GM12878 (cell line): ENCODE results near the gene LENG9.

Source experiments
- MXI1 ChIP-seq: fragments of 150-350 bp; IDR thresholded peaks from 2 replicates; pipeline ENCODE4 v1.6.1; 2011; ENCODE audit warnings: low read depth, mild to moderate bottlenecking, inconsistent platforms, low read length, improper control_type of control experiment
- POLR2AphosphoS2 ChIP-seq: IDR thresholded peaks from 2 replicates; pipeline ENCODE4 v1.6.1; 2011; ENCODE audit warnings: low read depth, mild to moderate bottlenecking, low read length, improper control_type of control experiment, moderate library complexity
- SIX5 ChIP-seq: IDR thresholded peaks from 2 replicates; pipeline ENCODE4 v1.6.1; 2011; ENCODE audit warnings: mild to moderate bottlenecking, low read depth, low read length, moderate library complexity; ENCODE audit not compliant: severe bottlenecking
- TF ChIP-seq, protein P1 (sequence below), 3 experiments: IDR thresholded peaks in 2 of 3; conservative IDR thresholded peaks in 1 of 3; 2 replicates each; pipeline ENCODE4 v1.5.1; 2011; ENCODE audit warnings: low read depth in 3 of 3, low read length in 3 of 3, mild to moderate bottlenecking in 3 of 3, control low read depth in 2 of 3, moderate library complexity in 2 of 3, inconsistent platforms in 1 of 3, mixed read lengths in 1 of 3; ENCODE audit not compliant: control insufficient read depth in 2 of 3, insufficient read depth in 1 of 3; ENCODE audit errors: extremely low read depth in 1 of 3
- TF ChIP-seq, protein P2 (sequence below): IDR thresholded peaks from 2 replicates; pipeline ENCODE4 v1.6.1; 2012; ENCODE audit warnings: low read depth, low read length, improper control_type of control experiment

DNA sequence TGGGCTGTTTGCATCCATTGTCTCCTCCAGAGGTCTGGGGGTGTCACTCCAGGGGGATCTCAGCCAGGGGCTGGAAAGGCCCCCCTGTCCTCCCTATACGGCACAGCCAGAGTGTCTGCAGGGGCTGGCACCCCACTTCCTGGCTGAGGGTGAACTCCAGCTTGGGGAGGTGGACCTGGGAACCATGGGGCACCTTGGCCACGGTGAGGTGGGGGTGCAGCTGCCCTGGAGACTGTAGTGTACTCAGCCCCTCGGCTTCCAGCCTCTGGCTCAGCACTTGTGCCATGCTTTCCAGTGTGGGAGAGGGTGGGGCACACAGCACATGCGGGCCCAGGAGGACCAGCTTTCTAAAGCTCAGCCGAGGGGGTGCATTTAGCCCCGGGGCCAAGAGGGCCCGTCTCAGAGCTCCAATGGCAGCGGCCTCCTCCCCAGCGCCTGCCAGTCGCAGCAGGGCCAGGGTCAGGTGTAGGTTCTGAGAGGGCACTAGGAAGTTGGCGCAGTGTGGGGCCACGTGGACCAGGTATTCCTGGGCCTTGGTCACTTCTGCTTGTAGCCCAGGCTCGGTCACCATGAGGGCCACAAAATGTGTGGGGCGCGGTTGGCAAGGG is 1.4 kb downstream of the LENG9 start:
- TF ChIP-seq, protein P1, sequence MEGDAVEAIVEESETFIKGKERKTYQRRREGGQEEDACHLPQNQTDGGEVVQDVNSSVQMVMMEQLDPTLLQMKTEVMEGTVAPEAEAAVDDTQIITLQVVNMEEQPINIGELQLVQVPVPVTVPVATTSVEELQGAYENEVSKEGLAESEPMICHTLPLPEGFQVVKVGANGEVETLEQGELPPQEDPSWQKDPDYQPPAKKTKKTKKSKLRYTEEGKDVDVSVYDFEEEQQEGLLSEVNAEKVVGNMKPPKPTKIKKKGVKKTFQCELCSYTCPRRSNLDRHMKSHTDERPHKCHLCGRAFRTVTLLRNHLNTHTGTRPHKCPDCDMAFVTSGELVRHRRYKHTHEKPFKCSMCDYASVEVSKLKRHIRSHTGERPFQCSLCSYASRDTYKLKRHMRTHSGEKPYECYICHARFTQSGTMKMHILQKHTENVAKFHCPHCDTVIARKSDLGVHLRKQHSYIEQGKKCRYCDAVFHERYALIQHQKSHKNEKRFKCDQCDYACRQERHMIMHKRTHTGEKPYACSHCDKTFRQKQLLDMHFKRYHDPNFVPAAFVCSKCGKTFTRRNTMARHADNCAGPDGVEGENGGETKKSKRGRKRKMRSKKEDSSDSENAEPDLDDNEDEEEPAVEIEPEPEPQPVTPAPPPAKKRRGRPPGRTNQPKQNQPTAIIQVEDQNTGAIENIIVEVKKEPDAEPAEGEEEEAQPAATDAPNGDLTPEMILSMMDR (IDR thresholded peaks at IDR 0.05 in 2 of 3, conservative IDR thresholded peaks at IDR 0.05 in 1 of 3; ENCODE audit: control insufficient read depth in 2 of 3, extremely low read depth in 1 of 3, insufficient read depth in 1 of 3, low read depth in 3 of 3, low read length in 3 of 3): no peak
- TF ChIP-seq POLR2AphosphoS2 (no peak), MXI1 (no peak), SIX5 (no peak)
- TF ChIP-seq, protein P2, sequence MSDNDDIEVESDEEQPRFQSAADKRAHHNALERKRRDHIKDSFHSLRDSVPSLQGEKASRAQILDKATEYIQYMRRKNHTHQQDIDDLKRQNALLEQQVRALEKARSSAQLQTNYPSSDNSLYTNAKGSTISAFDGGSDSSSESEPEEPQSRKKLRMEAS: no peak
